ENCODE measurements around the gene TMEM164. TPM values are rescaled to one million over a fixed set of nuclear protein-coding genes. Genes with fewer than 3 reads are reported as not detected.

Gene TMEM164
- total RNA-seq, 1 donor from 2014 or later = 14.9 TPM

DNA sequence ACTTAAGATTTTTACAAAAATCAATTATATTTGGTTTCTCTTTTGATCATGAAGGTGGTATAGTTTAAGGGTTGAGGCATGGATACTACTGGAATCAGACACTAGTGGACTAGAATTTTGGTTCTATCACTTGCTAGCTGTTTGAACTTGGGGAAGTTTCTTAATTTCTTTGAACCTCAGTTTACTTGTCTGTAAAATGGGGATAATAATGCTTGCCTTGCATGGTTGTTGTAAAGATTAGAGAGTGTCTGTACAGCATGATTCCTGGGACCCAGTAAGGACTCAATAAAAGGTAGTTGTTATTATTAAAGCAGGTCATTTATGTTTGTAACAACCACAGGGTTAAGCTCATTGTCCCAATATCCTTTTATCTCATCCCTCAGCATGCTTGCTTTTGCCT lies 36.0 kb downstream of the TMEM164 start:
- DNase-seq = no peak
- H3K4me3 Mint-ChIP-seq = no peak overlapping the region
- H3K27me3 Mint-ChIP-seq = no peaks in the 10 kb centered on the region
- intact Hi-C loops (cut with micrococcal nuclease) = no loop called here
- H3K9me3 Mint-ChIP-seq = no peaks in the 10 kb centered on the region
- H3K36me3 Mint-ChIP-seq (ENCODE audit: low read depth) = peaks cover 9% of the 10 kb centered on the region
- peaks cover 5% of the 10 kb centered on the region for H3K4me1 Mint-ChIP-seq
- H3K27ac Mint-ChIP-seq = no peak overlapping the region

DNA sequence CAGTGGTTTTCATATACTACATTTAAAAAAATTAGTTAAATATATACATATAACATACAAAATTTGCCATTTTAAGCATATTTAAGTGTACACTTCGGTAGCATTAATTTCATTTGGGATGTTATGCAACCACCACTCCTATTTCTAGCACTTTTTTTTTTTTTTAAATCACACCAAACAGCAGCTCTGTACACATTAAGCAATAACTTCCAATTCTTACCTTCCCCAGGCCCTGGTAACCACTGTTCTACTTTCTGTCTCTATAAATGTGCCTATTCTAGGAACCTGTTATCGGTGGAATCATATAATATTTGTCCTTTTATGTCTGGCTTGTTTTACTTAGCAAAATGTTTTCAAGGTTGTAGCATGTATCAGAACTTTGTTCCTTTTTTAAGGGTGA lies 39.1 kb downstream of the TMEM164 start:
- H3K27ac Mint-ChIP-seq = no peak overlapping the region
- intact Hi-C loops (cut with micrococcal nuclease) = no loop called here
- no peak for DNase-seq
- no peaks in the 10 kb centered on the region for H3K9me3 Mint-ChIP-seq
- H3K4me1 Mint-ChIP-seq = peaks cover 5% of the 10 kb centered on the region
- peaks cover 6% of the 10 kb centered on the region for H3K36me3 Mint-ChIP-seq (ENCODE audit: low read depth)
- no peak overlapping the region for H3K4me3 Mint-ChIP-seq
- no peaks in the 10 kb centered on the region for H3K27me3 Mint-ChIP-seq

DNA sequence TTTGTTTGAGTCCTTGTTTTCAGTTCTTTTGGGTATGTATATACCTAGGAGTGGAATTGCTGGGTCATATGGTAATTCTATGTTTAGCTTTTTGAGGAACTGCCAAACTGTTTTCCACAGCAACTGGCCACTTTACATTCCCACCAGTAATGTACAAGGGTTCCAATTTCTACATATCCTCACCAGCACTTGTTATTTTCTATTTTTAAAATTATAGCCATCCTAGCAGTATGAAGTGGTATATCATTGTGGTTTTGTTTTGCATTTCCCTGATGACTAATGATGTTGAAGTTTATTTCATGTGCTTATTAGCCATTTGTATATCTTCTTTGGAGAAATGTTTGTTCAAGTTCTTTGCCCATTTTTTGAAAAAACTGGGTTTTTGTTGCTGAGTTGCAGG lies 39.6 kb downstream of the TMEM164 start:
- no peak overlapping the region for H3K27ac Mint-ChIP-seq
- intact Hi-C loops (cut with micrococcal nuclease) = no loop called here
- H3K9me3 Mint-ChIP-seq = no peaks in the 10 kb centered on the region
- peaks cover 4% of the 10 kb centered on the region for H3K4me1 Mint-ChIP-seq
- H3K27me3 Mint-ChIP-seq = no peaks in the 10 kb centered on the region
- H3K36me3 Mint-ChIP-seq (ENCODE audit: low read depth) = peaks cover 5% of the 10 kb centered on the region
- DNase-seq = no peak
- H3K4me3 Mint-ChIP-seq = no peak overlapping the region

DNA sequence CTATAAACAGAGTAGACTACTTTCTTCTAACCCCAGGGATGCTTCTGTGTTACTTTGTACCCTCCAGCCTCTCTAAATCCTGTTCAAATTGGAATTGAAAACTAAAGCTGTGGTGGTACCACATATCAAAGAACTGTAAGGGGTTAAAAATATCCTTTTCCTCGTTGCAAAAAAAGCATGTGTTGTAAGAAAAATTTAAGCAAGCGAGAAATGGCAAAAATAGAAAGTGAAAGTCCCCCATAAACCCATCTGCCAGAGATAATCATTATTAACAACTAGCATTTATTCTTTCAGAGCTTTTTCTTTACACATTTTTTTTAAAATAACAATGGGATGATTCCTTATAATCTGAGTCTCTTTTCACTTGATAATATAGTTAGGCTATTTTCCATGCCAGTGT lies 40.6 kb downstream of the TMEM164 start:
- H3K4me3 Mint-ChIP-seq = no peak overlapping the region
- H3K27me3 Mint-ChIP-seq = no peaks in the 10 kb centered on the region
- no peak for DNase-seq
- H3K4me1 Mint-ChIP-seq = peaks cover 4% of the 10 kb centered on the region
- H3K27ac Mint-ChIP-seq = no peak overlapping the region
- intact Hi-C loops (cut with micrococcal nuclease) = no loop called here
- H3K36me3 Mint-ChIP-seq (ENCODE audit: low read depth) = peaks cover 6% of the 10 kb centered on the region
- H3K9me3 Mint-ChIP-seq = no peaks in the 10 kb centered on the region

DNA sequence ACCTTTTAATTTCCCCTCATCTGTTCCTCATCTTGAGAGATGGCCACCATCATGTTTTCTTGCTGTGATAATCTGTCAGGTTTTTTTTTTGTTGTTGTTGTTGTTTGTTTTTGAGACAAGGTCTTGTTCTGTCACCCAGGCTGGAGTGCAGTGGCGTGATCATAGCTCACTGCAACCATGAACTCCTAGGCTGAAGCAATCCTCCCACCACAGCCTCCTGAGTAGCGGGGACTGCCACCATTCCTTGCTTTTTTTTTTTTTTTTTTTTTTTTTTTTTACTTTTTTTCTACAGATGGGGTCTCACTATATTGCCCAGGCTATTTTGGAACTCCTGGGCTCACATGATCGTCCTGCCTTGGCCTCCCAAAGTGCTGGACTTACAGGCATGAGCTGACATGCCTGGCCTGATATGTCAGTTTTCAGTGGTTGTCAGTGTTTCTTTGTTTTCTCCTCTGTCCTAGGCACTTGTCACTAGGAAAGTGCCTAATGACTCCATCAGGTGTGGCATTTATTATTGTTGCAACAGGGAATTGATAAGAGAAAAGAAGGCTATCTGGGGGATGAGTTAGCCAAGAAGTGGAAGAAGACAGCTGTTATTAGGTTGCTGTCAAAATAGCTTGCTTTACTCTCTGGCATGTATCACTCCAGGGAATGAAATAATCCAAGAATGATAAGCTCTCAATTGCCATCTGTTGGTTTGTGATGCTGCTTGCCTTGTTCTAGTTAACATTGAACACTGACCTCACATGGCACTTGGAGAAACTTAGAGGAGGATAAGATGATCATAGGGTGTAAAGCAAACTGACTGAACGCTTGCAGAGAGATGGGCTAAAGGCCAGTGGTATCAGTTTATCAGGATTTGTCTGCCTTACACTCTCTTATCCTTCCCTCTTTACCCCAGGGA lies 41.7 kb downstream of the TMEM164 start:
- H3K9me3 Mint-ChIP-seq = no peaks in the 10 kb centered on the region
- intact Hi-C loops (cut with micrococcal nuclease) = no loop called here
- H3K27ac Mint-ChIP-seq = no peak overlapping the region
- no peaks in the 10 kb centered on the region for H3K27me3 Mint-ChIP-seq
- peaks cover 4% of the 10 kb centered on the region for H3K4me1 Mint-ChIP-seq
- H3K4me3 Mint-ChIP-seq = no peak overlapping the region
- H3K36me3 Mint-ChIP-seq (ENCODE audit: low read depth) = peaks cover 8% of the 10 kb centered on the region
- no peak for DNase-seq

DNA sequence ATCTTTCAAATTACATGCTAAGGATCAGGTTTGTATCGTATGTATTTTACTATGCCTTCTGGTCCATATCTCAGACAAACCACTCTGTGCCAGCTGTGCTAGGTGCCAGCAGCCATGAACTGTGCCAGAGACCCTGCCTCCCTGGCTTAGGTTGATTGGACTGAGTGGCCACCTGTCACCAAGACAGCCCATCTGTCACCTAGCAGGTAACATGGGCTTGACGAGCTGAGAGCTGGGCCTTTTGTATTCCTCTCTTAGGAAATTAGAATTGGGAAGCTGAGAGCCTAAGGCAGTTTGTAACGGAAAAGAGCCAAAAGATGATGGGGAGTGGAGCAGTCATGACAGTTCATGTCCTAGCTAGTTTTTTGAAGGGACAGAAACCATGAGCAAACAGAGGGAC lies 42.5 kb downstream of the TMEM164 start:
- intact Hi-C loops (cut with micrococcal nuclease) = no loop called here

DNA sequence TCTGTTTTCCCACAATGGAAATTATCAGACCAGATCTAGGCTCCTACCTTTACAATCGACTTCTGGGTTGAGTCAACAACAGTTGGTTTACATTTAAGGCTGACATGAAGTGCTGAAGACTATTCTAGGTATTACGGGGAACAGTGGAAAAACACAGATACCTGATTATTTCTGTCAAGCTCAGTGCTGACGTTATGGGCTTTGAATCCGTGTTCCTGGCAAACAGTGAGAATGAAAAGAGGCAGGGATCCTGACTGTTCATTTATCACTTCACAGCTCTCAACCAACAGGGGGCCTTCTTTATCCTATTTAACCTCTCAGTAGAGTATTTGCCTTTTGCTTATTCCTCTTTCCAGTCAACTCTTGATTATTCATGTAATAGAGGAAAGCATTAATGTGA lies 43.1 kb downstream of the TMEM164 start:
- Mint-ChIP-seq H3K4me1 (peaks cover 4% of the 10 kb centered on the region), H3K27me3 (no peaks in the 10 kb centered on the region), H3K4me3 (no peak overlapping the region), H3K9me3 (no peaks in the 10 kb centered on the region), H3K27ac (no peak overlapping the region), H3K36me3 (ENCODE audit: low read depth) (peaks cover 7% of the 10 kb centered on the region)
- intact Hi-C loops (cut with micrococcal nuclease) = no loop called here
- no peak for DNase-seq

More for the DNA sequence above, 42.5 kb downstream of the TMEM164 start:
- Mint-ChIP-seq H3K27me3 (no peaks in the 10 kb centered on the region), H3K4me1 (peaks cover 4% of the 10 kb centered on the region), H3K27ac (no peak overlapping the region), H3K9me3 (no peaks in the 10 kb centered on the region), H3K4me3 (no peak overlapping the region), H3K36me3 (ENCODE audit: low read depth) (peaks cover 8% of the 10 kb centered on the region)
- DNase-seq = no peak

DNA sequence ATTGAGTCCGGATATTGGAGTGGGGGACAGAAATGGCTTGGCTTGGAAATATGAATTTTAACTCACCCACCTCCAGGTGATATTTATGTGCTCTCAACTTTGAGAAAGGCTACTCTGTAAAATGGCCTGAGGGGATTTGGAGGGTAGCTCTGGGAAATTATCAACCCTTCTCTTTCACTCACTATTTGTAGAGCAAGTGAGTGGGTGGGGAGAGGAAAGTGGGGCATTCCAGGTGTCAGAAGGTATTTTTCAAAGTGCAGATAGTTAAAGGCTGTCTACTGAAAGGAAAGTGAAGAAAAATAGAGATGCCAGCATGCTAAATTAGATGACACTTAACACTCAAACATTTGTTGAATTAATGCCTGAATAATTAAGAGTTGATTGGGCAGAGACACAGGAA lies 44.1 kb downstream of the TMEM164 start:
- no peak overlapping the region for H3K27ac Mint-ChIP-seq
- H3K4me3 Mint-ChIP-seq = no peak overlapping the region
- intact Hi-C loops (cut with micrococcal nuclease) = no loop called here
- H3K9me3 Mint-ChIP-seq = no peaks in the 10 kb centered on the region
- DNase-seq = no peak
- peaks cover 4% of the 10 kb centered on the region for H3K4me1 Mint-ChIP-seq
- no peaks in the 10 kb centered on the region for H3K27me3 Mint-ChIP-seq
- H3K36me3 Mint-ChIP-seq (ENCODE audit: low read depth) = peaks cover 5% of the 10 kb centered on the region

DNA sequence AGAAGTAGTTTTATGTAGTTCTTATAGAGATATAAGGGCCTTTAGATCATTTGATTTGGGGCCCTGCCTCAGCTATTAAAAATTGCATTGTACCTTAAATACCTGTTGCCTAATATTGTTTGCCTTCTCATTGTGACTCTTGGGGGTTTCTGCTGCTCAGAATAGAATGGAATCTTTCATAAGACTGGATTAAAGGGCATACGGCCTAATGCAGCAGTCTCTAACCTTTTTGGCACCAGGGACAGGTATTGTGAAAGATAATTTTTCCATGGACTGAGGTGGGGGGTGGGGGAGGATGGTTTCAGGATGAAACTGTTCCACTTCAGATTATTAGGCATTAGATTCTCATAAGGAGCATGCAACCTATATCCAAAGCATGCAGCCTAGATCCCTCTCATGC lies 46.2 kb downstream of the TMEM164 start:
- intact Hi-C loops (cut with micrococcal nuclease) = no loop called here
- peaks cover 2% of the 10 kb centered on the region for H3K4me1 Mint-ChIP-seq
- H3K36me3 Mint-ChIP-seq (ENCODE audit: low read depth) = peaks cover 11% of the 10 kb centered on the region
- H3K27ac Mint-ChIP-seq = no peak overlapping the region
- H3K27me3 Mint-ChIP-seq = no peaks in the 10 kb centered on the region
- no peaks in the 10 kb centered on the region for H3K9me3 Mint-ChIP-seq
- H3K4me3 Mint-ChIP-seq = no peak overlapping the region
- no peak for DNase-seq

DNA sequence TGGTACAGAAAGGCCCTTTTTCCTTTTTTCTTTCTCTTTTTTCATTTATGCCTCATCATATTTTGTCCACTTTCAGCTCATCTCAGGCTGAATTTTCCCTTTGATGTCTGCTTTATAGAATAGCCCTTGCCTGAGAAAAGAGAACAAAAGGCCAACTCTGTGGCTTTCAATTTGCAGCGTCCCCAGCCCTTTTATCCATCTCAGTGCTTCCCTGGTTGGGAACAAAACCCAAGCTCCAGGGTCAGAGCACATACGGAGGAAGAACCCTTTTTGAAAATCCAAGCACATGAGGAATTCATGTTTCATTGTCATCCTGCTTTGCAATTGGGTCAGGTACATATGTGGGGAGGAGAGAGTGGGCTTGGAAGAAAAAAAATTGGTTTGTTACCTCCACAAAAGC lies 47.5 kb downstream of the TMEM164 start:
- H3K36me3 Mint-ChIP-seq (ENCODE audit: low read depth) = peaks cover 15% of the 10 kb centered on the region
- no peak for DNase-seq
- no peaks in the 10 kb centered on the region for H3K9me3 Mint-ChIP-seq
- intact Hi-C loops (cut with micrococcal nuclease) = no loop called here
- no peak overlapping the region for H3K4me3 Mint-ChIP-seq
- H3K4me1 Mint-ChIP-seq = peaks cover 2% of the 10 kb centered on the region
- H3K27me3 Mint-ChIP-seq = no peaks in the 10 kb centered on the region
- no peak overlapping the region for H3K27ac Mint-ChIP-seq

DNA sequence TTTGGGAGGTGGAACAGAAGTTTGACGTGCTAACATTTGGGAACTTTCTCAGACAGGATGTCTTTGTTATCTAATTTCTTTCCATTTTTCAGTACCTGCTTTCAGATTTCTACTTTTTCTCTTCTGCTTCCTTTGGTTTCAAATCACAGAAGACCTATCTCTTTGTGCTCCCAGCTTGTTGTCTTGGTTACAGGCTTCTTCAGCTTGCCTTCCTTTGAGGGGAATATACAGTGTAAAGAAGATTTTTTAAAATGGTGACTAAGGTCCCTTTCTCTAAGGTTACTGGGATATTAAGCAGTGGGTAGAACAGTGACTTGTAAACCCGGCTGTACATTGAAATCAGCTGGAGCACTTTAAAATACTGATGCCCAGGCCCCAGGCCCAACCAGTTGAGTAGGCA lies 48.0 kb downstream of the TMEM164 start:
- Mint-ChIP-seq H3K4me3 (no peak overlapping the region), H3K4me1 (peaks cover 2% of the 10 kb centered on the region), H3K36me3 (ENCODE audit: low read depth) (peaks cover 16% of the 10 kb centered on the region), H3K9me3 (no peaks in the 10 kb centered on the region), H3K27ac (no peak overlapping the region), H3K27me3 (no peaks in the 10 kb centered on the region)
- DNase-seq = no peak
- intact Hi-C loops (cut with micrococcal nuclease) = no loop called here

DNA sequence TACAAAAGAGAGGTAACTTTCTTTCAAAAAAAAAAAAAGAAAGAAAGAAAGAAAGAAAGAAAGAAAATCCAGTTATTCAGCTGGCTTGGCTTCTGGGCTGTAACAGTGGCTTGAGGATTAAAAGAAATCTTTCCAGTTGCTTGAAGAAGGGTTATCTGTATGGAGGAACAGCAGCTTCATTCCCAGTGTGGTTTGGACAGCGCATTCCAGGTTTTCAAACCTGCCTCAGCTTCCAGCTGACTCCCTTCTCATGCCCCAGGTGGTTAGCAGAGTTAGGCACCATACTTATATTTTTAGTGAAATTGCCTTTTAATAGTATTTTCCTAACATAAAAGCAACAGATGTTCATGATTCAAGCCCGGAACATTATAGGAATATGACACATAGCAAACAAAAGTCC lies 48.6 kb downstream of the TMEM164 start:
- H3K9me3 Mint-ChIP-seq = no peaks in the 10 kb centered on the region
- no peak overlapping the region for H3K27ac Mint-ChIP-seq
- no peak overlapping the region for H3K4me3 Mint-ChIP-seq
- no peaks in the 10 kb centered on the region for H3K27me3 Mint-ChIP-seq
- H3K4me1 Mint-ChIP-seq = peaks cover 5% of the 10 kb centered on the region
- DNase-seq = no peak
- intact Hi-C loops (cut with micrococcal nuclease) = no loop called here
- H3K36me3 Mint-ChIP-seq (ENCODE audit: low read depth) = peaks cover 18% of the 10 kb centered on the region

DNA sequence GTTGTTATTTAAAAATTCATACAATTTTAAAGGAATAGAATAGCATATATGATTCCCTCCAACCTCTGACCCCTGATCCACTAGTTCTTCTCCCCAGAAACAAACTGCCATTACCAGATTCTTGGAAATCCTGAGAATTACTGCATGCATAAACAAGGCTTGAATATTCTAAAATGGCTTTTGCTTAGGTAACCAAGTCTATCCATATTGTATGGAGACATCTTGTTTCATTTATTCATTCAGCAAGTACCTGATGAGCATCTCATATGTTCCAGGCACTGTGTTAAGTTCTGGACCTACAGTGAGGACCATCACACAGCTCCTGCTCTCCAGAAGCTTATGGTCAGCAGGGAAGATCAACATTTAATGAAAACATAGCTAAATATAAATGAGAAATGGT lies 49.4 kb downstream of the TMEM164 start:
- Mint-ChIP-seq H3K27me3 (no peaks in the 10 kb centered on the region), H3K36me3 (ENCODE audit: low read depth) (peaks cover 18% of the 10 kb centered on the region), H3K27ac (no peak overlapping the region), H3K4me3 (no peak overlapping the region), H3K4me1 (peaks cover 5% of the 10 kb centered on the region), H3K9me3 (no peaks in the 10 kb centered on the region)
- intact Hi-C loops (cut with micrococcal nuclease) = no loop called here
- DNase-seq = no peak

DNA sequence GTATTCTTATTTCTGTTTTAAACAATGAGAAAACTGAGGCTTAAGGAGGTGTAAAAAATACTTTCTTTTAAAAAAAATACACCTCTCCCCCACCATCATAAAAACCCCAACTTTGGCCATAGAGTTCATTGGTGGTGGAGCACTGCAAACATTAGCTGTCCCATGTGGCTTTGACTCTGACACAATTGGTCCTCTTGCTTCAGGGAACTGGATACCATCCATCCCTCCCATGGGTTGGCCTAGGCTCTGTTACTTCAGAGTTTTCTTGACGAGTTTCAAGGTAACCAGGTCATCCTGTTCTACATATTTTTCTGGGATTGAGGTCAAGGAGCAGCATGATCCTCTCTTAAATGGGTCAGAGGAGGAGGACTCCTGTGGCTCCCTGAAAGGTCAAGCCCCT lies 50.5 kb downstream of the TMEM164 start:
- Mint-ChIP-seq H3K27me3 (no peaks in the 10 kb centered on the region), H3K36me3 (ENCODE audit: low read depth) (peaks cover 18% of the 10 kb centered on the region), H3K27ac (no peak overlapping the region), H3K4me1 (peaks cover 5% of the 10 kb centered on the region), H3K4me3 (no peak overlapping the region), H3K9me3 (no peaks in the 10 kb centered on the region)
- DNase-seq = no peak
- intact Hi-C loops (cut with micrococcal nuclease) = no loop called here

DNA sequence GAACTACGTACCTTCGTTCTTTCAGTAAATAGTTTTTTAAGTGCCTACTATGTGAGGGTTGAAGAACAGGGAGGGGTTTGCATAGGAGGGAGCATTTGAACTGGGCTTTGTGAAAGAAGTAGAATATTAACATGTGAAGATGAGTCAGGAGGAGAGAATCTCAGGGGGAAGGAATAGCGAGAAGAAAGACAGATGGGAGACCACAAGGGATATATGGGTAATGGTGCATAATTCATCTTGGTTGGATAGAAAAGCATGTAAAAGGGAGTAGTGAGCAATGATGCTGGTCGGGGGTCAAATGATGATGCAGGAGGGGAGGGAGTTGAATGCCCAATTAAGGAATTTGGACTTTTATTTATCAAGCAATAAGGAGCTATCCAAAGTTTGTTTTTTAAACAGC lies 52.7 kb downstream of the TMEM164 start:
- DNase-seq = no peak
- H3K36me3 Mint-ChIP-seq (ENCODE audit: low read depth) = peaks cover 21% of the 10 kb centered on the region
- H3K27me3 Mint-ChIP-seq = no peaks in the 10 kb centered on the region
- intact Hi-C loops (cut with micrococcal nuclease) = loop anchor here (1.0 kb wide), 1 partner anchor 32 kb away; no protein-coding TSS in a partner anchor
- peaks cover 2% of the 10 kb centered on the region for H3K9me3 Mint-ChIP-seq
- peaks cover 5% of the 10 kb centered on the region for H3K4me1 Mint-ChIP-seq
- no peak overlapping the region for H3K27ac Mint-ChIP-seq
- H3K4me3 Mint-ChIP-seq = no peak overlapping the region

Data from activated CD4-positive, alpha-beta T cell treated with anti-CD3 and anti-CD28 coated beads, Interleukin-2, amount 10 ng/mL, durations not matched to agents 24 days and 14 days (primary cell).